GM21381 (cell line): ENCODE data around the gene TNPO3.

Experiments
- ATAC-seq: cut with Tn5 transposase; IDR thresholded peaks from one replicate; pipeline ENCODE4 v1.9.1; 2021; ENCODE audit warnings: mild to moderate bottlenecking, moderate library complexity; ENCODE audit not compliant: unreplicated experiment

Gene TNPO3

GRCh38 chr7:128940494-128941322, 114.2 kb downstream of the TNPO3 start:
- ATAC-seq: peak; percentile 48

DNA sequence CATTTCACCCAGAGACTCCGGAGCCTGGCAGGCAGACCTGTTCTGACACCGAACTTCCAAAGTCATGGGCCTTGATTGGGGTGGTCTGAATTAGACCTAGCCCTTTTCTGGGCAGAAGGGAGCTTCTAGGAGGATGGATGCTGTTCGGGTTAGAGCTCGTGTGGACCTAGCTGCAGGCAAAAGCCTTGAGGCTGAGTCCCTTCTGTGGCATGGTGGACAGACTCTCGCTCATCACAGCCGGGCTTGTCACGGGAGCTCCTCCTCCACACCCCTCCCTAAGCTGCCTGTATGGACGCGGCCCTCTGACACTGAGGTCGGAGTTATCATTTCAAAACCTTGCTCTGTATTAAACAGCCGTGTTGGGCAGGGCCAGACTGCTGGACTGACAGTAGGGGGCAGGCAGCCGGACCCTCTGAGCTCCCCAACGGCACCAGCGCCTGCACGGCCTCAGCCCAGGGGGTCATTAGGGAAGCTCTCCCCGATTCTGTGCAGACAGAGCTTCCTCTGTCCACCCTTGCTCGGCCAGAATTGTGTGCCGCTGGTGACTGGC, 115.0 kb downstream of the TNPO3 start:
- ATAC-seq: peak; percentile 21

GRCh38 chr7:128939075-128939860, 115.6 kb downstream of the TNPO3 start:
- peak; percentile 10 for ATAC-seq

- ATAC-seq: peak; percentile 14
These were observed 116.3 kb downstream of the TNPO3 start for GRCh38 chr7:128938544-128939074.

DNA sequence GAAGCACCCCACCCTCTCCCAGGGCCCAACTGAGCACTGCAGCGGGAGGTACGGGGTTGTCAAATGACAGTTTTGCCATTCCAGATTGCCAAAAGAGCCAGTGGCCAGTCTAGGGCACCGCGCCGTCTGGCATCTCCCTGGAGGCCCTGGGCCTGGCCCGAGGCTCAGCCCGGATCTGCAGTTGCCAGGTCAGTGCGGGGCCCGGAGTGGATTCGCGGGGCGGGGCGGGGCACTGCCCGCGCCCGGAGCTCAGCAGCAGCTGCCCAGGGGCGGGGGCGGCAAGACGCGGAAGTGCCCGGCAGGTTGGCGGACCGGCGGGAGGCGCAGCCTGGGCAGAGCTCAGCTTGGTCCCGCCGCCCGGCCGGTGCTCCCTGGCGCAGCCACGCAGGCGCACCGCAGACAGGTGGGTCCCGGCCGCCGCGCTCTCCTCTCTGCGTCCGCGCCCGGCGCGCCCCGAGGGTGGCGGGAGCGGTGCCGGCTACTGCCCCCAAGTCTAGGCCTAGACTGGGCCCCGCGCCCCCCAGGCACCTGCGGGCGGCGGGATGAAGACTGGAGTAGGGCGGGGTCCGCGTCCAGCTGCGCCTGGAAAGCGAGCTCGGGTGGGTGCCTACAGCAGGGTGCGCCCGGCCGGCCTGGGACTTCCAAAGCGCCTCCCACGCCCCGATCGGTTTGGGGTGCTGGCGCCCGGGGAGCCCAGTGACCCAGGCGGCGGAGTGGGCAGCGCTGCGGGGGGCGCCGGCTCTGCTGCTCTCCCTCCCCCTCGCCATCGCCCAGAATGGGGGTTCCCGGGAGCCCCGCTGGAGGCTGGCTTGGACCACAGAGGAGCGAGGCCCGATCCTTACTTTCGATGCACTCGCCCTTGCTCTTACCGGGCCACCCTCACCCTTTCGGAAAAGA, 117.0 kb downstream of the TNPO3 start, which contains the start of gene IRF5:
IRF5 (plus strand) TSS at position 281 of the 897 bp plus-strand sequence. CDS start 4,155 bp downstream, outside the sequence.
- ATAC-seq: peak; percentile 14

GRCh38 chr7:128937271-128937646, 117.7 kb downstream of the TNPO3 start:
- peak; percentile 0 for ATAC-seq

GRCh38 chr7:128936798-128937197, 118.1 kb downstream of the TNPO3 start:
- ATAC-seq: no peak

DNA sequence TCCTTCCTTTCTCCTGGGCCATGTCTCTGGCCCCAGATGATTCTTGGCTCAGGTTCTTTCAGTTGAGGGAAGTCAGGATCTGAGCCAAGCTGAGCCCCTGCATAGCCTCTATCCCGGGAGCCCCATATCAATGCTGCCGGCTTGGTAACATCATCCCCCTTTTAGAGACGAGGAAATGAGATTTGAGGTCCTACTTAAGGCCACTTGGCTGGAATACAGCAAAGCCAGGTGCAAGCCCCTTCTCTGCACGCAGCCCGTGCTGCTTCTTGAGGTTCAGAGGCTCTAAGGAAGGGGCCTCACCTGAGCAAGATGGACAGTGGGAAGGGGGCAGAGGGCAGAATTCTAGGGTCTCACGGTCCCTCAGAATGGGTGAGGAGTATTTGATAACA, 119.6 kb downstream of the TNPO3 start:
- ATAC-seq: no peak

DNA sequence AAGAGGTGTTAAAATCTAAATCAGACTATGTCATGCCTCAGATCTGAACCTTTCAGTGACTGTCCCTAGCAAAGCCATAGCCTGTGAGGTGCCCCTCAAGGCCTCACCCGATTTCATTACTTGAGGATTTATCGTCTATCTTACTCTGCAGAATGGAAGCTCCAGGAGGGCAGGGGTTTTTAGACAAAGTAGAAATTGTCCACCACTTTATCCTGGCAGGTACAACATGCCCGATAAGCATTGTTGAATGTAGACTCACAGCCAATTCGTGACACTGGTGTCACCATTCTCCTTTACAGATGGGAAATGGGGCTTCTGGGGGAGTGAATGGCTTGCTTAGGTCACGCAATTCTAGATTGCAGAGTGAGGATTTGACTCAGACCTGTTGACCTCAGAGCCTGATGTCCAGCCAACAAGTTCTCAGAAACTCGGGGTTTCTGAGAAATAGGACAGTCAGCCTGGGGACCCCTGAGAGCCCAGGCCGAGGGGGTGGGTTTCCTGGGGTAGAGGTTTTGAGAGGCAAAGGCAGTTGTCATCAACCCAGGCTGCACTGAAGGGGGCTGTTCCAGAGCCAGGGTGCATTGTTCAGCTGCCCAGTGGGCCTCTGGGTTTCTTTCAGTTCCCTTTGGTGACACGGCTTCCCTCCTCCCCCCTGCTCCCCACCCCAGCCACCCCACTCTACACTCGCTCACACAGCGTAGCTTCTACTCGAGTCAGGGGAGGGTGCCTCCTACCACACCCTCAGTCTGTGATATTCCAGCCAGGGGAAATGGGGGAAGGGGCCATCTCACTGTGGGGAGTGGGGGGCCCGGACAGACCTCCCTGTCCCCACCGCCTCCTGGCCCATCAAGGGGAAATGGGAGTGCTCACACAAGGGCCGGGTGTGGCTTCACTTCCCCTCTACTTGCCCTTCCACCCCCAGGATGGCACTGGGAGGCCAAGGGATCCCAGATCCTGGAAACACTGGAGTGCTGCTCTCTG, 120.3 kb downstream of the TNPO3 start:
- ATAC-seq: peak; percentile 28

GRCh38 chr7:128933180-128933891, 121.6 kb downstream of the TNPO3 start:
- ATAC-seq: no peak

DNA sequence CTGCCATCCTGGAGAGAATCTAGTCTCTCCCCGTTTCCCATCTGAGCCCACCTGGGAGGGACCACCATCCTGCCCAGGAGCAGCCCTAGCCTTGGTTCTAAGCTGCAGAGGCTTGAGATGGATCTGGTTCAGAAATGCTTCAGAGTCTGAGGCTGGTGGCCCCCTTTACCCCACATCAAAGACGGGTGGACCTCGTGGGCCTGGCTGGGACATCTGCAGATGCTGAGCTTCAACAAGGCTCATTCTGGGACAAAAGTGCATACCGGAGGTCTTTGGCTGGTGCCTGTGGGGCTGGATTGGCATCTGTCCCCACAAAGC, 122.1 kb downstream of the TNPO3 start:
- ATAC-seq: no peak

DNA sequence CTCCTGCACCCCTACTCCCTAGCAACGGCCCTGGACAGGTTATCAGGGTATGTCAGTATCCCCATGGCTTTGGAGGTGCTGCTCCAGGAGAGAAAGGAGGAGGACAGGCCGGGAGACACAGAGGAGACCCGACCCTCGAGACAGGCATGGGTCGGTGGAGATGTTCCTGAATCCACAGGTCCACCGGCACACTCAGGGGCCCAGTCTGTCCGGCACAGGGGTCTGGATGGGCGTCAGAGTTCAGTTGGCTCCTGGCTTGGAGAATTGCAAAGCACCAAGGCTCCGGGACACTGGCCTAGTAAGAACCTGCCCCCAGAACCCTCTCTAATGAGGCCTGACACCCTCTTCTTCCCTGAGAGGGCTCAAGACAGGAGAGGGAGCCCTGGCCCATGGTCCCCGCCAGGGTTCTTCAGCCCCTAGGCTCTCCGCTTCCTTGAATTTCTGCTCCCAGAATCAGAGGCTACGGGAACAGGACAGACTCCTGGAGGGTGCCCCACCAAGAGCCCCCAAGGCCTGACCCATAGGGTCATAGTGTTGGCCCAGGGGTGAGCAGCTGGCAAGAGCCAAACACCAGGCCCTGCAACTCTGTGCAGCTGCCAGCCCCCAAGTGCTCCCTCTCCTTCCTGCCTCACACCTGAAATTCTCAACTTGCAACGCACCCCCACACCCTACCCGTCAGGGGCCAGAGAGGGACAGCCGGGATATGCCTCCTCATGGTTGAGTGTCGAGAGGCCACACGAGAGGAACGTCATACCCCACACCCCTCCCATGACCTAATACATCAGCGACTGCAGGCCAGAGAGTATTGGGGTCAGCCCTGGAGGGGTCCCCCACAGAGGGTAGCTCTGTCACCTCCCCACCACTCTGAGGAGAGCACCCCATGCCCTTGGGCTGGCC, 122.7 kb downstream of the TNPO3 start:
- no peak for ATAC-seq

DNA sequence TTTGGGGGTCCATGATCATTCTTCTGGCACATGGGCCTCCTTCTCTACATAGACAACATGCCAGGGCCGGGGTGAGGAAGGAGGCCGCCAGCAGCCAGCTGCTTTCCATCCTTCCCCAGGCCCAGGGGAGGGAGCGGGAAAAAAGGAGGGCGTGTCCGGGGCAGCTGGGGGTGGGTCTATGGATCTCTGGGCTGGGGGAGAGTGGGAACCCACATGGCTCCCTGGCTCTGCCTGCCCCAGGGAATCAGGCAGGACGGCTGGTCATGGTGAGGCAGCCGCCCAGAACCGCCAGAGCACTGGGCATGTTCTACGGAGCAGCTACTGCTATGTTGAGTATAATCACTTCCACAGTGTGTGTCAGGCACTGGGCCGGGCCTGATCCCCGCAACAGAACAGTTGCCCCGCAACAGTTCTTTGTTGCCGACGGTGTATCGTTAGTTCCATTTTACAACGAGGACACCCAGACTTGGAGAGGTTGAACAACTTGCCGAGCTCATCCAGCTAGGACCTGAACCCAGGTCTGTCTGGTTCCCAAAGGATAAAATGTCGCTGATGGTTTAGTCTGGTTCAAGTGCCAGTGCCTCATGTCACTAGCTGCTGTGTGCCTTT, 123.6 kb downstream of the TNPO3 start:
- ATAC-seq: no peak

GRCh38 chr7:128928882-128929788, 125.8 kb downstream of the TNPO3 start:
- no peak for ATAC-seq

- ATAC-seq: no peak
These were observed 126.6 kb downstream of the TNPO3 start for GRCh38 chr7:128928159-128928813.
